Uterus (tissue), 2 donors: ENCODE results near the gene PRSS27.

Experiments used
- POLR2A ChIP-seq, 2 donors: fragments of 450-650 bp; IDR thresholded peaks; one replicate each; pipeline ENCODE4 v1.6.1; 2016; ENCODE audit warnings: antibody characterized with exemption in 2 of 2, mild to moderate bottlenecking in 1 of 2, moderate library complexity in 1 of 2
- TF ChIP-seq, protein P1 (sequence below), 4 experiments: fragments of 200-600 bp in 2 of 4; fragments of 450-650 bp in 2 of 4; sonication (generic) in 2 of 4; IDR thresholded peaks; one replicate each; pipeline ENCODE4 v1.5.1; 2016 to 2019; ENCODE audit warnings: antibody characterized with exemption in 4 of 4, mild to moderate bottlenecking in 2 of 4, moderate library complexity in 1 of 4

DNA sequence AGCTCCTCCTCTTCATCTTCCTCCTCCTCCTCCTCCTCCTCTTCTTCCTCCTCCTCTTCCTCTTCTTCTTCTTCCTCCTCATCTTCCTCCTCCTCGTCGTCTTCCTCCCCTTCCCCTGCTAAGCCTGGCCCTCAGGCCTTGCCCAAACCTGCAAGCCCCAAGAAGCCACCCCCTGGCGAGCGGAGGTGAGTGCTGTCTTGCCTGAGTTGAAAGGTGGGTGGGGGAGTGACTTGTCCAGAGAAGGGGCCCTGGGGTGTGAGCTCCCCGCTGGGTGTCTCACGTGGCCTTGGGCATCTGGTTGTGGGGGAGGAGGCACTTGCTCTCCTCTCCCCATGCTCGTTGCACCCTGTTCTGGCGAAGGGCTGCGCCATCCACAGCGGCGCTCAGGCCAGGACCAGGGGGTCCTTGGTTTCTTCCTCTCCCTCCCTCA, 49.1 kb upstream of the PRSS27 start:
- TF ChIP-seq, protein P1, sequence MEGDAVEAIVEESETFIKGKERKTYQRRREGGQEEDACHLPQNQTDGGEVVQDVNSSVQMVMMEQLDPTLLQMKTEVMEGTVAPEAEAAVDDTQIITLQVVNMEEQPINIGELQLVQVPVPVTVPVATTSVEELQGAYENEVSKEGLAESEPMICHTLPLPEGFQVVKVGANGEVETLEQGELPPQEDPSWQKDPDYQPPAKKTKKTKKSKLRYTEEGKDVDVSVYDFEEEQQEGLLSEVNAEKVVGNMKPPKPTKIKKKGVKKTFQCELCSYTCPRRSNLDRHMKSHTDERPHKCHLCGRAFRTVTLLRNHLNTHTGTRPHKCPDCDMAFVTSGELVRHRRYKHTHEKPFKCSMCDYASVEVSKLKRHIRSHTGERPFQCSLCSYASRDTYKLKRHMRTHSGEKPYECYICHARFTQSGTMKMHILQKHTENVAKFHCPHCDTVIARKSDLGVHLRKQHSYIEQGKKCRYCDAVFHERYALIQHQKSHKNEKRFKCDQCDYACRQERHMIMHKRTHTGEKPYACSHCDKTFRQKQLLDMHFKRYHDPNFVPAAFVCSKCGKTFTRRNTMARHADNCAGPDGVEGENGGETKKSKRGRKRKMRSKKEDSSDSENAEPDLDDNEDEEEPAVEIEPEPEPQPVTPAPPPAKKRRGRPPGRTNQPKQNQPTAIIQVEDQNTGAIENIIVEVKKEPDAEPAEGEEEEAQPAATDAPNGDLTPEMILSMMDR (IDR thresholded peaks at IDR 0.05): no peak
- no peak for TF ChIP-seq POLR2A (IDR thresholded peaks at IDR 0.05)
